GM23338 (cell line): ENCODE measurements around the gene CIRBP. TPM values are rescaled to one million over a fixed set of nuclear protein-coding genes. Genes with fewer than 3 reads are reported as not detected.
A peak's percentile ranks its signal among the peaks of the same experiment; 100 is the strongest.

Experiments
- ATAC-seq: fragments of 200-7000 bp; cut with Tn5 transposase; 3 replicates; pipeline ENCODE4 v1.9.1; 2020
- DNase-seq: peaks from one replicate; pipeline ENCODE4 v3.0.0-alpha.2; 2015; ENCODE audit warnings: low spot score
- H2AFZ ChIP-seq: fragments of 200-600 bp; sonication (generic); 2 replicates; pipeline ENCODE4 v1.8.0; 2016; ENCODE audit warnings: antibody characterized with exemption, mild to moderate bottlenecking, moderate library complexity
- H3F3A ChIP-seq: fragments of 200-600 bp; sonication (generic); replicated peaks from 2 replicates; pipeline ENCODE4 v1.8.0; 2017; ENCODE audit warnings: antibody characterized with exemption, mixed run types, low read depth
- H3K27ac ChIP-seq: fragments of 200-600 bp; sonication (generic); 2 replicates; pipeline ENCODE4 v1.6.1; 2016; ENCODE audit warnings: low read depth
- H3K27me3 ChIP-seq: fragments of 200-600 bp; sonication (generic); 2 replicates; pipeline ENCODE4 v1.8.0; 2016; ENCODE audit warnings: mild to moderate bottlenecking, mixed run types, moderate library complexity; ENCODE audit not compliant: insufficient read depth
- H3K36me3 ChIP-seq: fragments of 200-600 bp; sonication (generic); 2 replicates; pipeline ENCODE4 v1.8.0; 2016; ENCODE audit warnings: mild to moderate bottlenecking; ENCODE audit not compliant: insufficient read depth
- H3K4me1 ChIP-seq: fragments of 200-600 bp; sonication (generic); 2 replicates; pipeline ENCODE4 v1.8.0; 2016; ENCODE audit warnings: mild to moderate bottlenecking, moderate library complexity; ENCODE audit not compliant: insufficient read depth
- H3K4me2 ChIP-seq: fragments of 200-600 bp; sonication (generic); 2 replicates; pipeline ENCODE4 v1.7.1; 2017; ENCODE audit warnings: mixed run types
- H3K4me3 ChIP-seq: fragments of 200-600 bp; sonication (generic); 2 replicates; pipeline ENCODE4 v1.6.1; 2016; ENCODE audit warnings: mixed run types
- H3K79me2 ChIP-seq: fragments of 200-600 bp; sonication (generic); replicated peaks from 2 replicates; pipeline ENCODE4 v1.8.0; 2017; ENCODE audit warnings: mild to moderate bottlenecking; ENCODE audit not compliant: insufficient read depth
- H3K9me2 ChIP-seq: fragments of 200-600 bp; sonication (generic); 2 replicates; pipeline ENCODE4 v1.8.0; 2017; ENCODE audit not compliant: insufficient read depth
- H4K20me1 ChIP-seq: fragments of 200-600 bp; sonication (generic); replicated peaks from 2 replicates; pipeline ENCODE4 v1.8.0; 2017; ENCODE audit warnings: mild to moderate bottlenecking; ENCODE audit not compliant: insufficient read depth
- H3K27ac Mint-ChIP-seq: 2 replicates; pipeline ENCODE4 v1.8.0; 2020; ENCODE audit warnings: inconsistent platforms, mild to moderate bottlenecking, moderate library complexity, mixed read lengths
- H3K27me3 Mint-ChIP-seq: 3 replicates; pipeline ENCODE4 v1.8.0; 2022; ENCODE audit warnings: low read depth, mild to moderate bottlenecking, moderate library complexity, mixed read lengths, inconsistent platforms; ENCODE audit not compliant: insufficient read depth, poor library complexity
- H3K36me3 Mint-ChIP-seq: 3 replicates; pipeline ENCODE4 v1.8.0; 2021; ENCODE audit warnings: low read depth, mild to moderate bottlenecking, inconsistent platforms, moderate library complexity, mixed read lengths
- H3K4me1 Mint-ChIP-seq: 3 replicates; pipeline ENCODE4 v1.8.0; 2020; ENCODE audit warnings: mild to moderate bottlenecking, inconsistent platforms, mixed read lengths
- H3K4me3 Mint-ChIP-seq: 3 replicates; pipeline ENCODE4 v1.8.0; 2021; ENCODE audit warnings: moderate library complexity, mild to moderate bottlenecking, inconsistent platforms, mixed read lengths
- H3K9me3 Mint-ChIP-seq: 3 replicates; pipeline ENCODE4 v1.8.0; 2020; ENCODE audit warnings: moderate library complexity, mild to moderate bottlenecking, inconsistent platforms, mixed read lengths
- CREB1 ChIP-seq: fragments of 250-450 bp; sonication (Bioruptor Pico); IDR thresholded peaks from 2 replicates; pipeline ENCODE4 v1.5.0; 2020; ENCODE audit warnings: low read depth, mild to moderate bottlenecking, moderate library complexity
- EZH2 ChIP-seq: fragments of 200-600 bp; sonication (generic); IDR thresholded peaks from one replicate; pipeline ENCODE4 v1.8.0; 2017; ENCODE audit warnings: antibody characterized with exemption, mild to moderate bottlenecking, low read depth; ENCODE audit not compliant: unreplicated experiment
- JUNB ChIP-seq: IDR thresholded peaks from one replicate; pipeline ENCODE4 v1.6.1; 2016; ENCODE audit warnings: antibody characterized with exemption; ENCODE audit not compliant: unreplicated experiment
- POLR2AphosphoS5 ChIP-seq: IDR thresholded peaks from 2 replicates; pipeline ENCODE4 v1.6.1; 2016; ENCODE audit warnings: antibody characterized with exemption, low read depth
- STAT1 ChIP-seq: IDR thresholded peaks from one replicate; pipeline ENCODE4 v1.6.1; 2016; ENCODE audit warnings: antibody characterized with exemption; ENCODE audit not compliant: unreplicated experiment
- ZNF114 ChIP-seq: fragments of 250-450 bp; sonication (Bioruptor Pico); IDR thresholded peaks from 2 replicates; pipeline ENCODE4 v1.5.0; 2020; ENCODE audit warnings: mild to moderate bottlenecking, moderate library complexity
- ZNF331 ChIP-seq: fragments of 250-450 bp; sonication (Bioruptor Pico); IDR thresholded peaks from 2 replicates; pipeline ENCODE4 v1.5.0; 2020; ENCODE audit warnings: low read depth, mild to moderate bottlenecking, moderate library complexity
- polyA plus RNA-seq: library from polyadenylated mRNA; unstranded; fragments of >200 nt; fragmentation: Nextera tagmentation; extraction: Ambion mirVana; gene quantifications from 2 replicates; pipeline ENCODE4 v1.2.1, GENCODE V29; 2016
- total RNA-seq: library from RNA; depleted of rRNA; stranded (reverse); fragments of >200 nt; shearing (Covaris generic); gene quantifications from 2 replicates; pipeline ENCODE4 v1.2.3, GENCODE V29; 2014
- TF ChIP-seq, protein P1 (sequence below): fragments of 250-450 bp; sonication (Bioruptor Pico); IDR thresholded peaks from 2 replicates; pipeline ENCODE4 v1.5.0; 2020; ENCODE audit warnings: mild to moderate bottlenecking, moderate library complexity
- TF ChIP-seq, protein P2 (sequence below), 2 experiments: fragments of 200-600 bp in 1 of 2; sonication (generic) in 1 of 2; conservative IDR thresholded peaks; 2 replicates each; pipeline versions ENCODE4 v1.5.1 to v1.6.1; 2016 to 2017; ENCODE audit warnings: antibody characterized with exemption in 2 of 2, low read depth in 2 of 2, mild to moderate bottlenecking in 2 of 2, moderate library complexity in 1 of 2
- TF ChIP-seq, protein P3 (sequence below): IDR thresholded peaks from 2 replicates; pipeline ENCODE4 v1.6.1; 2016; ENCODE audit warnings: antibody characterized with exemption

The CIRBP gene
- total and polyA plus RNA-seq, 2 experiments from 2014 or later: 153 to 202 TPM

DNA sequence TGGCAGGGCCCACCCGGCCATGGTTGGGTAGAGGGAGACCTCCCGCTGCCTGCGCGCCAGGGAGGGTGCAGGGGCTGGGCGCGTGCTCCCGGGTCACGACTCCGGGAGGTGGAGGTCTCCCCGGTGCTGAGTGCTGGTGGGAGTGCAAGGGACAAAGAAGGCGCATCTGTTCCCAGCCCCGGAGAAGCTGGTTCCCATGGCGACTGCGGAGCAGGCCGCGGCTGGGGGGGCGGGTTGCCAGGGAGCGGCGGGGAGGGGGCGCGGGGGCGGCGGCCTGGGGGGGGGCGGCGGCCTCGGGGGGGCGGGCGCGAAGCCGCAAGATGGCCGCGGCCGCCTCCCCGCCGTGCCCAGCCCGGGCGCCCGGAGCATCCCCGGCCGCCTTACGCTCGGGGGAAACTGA is 32.6 kb upstream of the CIRBP start:
- H3K27ac ChIP-seq: no peak overlapping the region
- no peaks in the 10 kb centered on the region for H3K9me2 ChIP-seq
- Mint-ChIP-seq H3K27me3 (peaks cover 6% of the 10 kb centered on the region), H3K36me3 (peaks cover 4% of the 10 kb centered on the region; the same call in 1 of the 3 replicates), H3K4me3 (peak overlapping the region; percentile 33; the same call in 2 of the 3 replicates), H3K9me3 (no peaks in the 10 kb centered on the region; the same call in 2 of the 3 replicates), H3K27ac (no peak overlapping the region), H3K4me1 (peaks cover 17% of the 10 kb centered on the region)
- H3K4me3 ChIP-seq: peak overlapping the region; percentile 83
- H2AFZ ChIP-seq: no peak overlapping the region
- no peaks in the 10 kb centered on the region for H3K36me3 ChIP-seq
- H3K4me2 ChIP-seq: peak overlapping the region; percentile 90
- no peaks in the 10 kb centered on the region for H3K27me3 ChIP-seq
- ATAC-seq (0 out of 3 replicates have a peak, but pooled peaks have one; percentile 1), DNase-seq (no peak)
- peaks cover 12% of the 10 kb centered on the region; the same call in 1 of the 2 replicates for H3K4me1 ChIP-seq
- H3K79me2 ChIP-seq: no peaks in the 10 kb centered on the region
- TF ChIP-seq JUNB (no peak), CREB1 (CRISPR knock-in tag) (no peak), POLR2AphosphoS5 (peak; percentile 24; the same call in 1 of the 2 replicates), EZH2 (no peak)
- peaks cover 4% of the 10 kb centered on the region for H4K20me1 ChIP-seq
- peaks cover 28% of the 10 kb centered on the region for H3F3A ChIP-seq

DNA sequence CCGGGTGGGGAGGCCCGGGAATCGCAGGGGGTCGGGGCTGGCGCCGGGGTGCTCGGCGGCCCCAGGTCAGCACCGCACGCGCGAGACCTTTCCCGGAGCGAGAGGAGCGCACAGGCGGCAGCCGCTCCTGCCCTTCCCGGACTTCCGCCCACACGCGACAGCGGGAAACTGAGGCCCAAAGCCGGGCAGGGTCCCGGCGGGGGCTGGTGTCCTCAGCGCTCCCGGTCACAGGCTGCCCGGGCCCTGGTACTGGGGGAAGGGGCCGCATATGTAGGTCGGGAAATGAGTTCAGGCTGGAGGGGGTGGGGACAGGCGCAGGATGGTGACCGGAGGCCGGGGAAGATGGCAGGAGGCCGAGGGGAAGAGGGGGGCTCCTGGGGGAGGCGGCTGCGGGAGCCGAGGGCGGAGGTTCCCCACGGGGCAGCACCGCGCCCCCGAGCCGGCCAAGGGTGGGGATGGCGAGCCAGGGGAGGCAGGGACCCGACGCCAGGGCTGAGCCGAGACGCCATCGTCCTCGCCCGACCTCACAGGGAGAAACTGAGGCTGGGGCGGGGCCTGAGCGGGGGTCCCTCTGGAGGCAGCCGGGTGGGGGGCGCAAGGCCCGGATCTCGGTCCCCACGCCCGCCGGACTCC is 32.0 kb upstream of the CIRBP start:
- H3K36me3 ChIP-seq: no peaks in the 10 kb centered on the region
- ATAC-seq: peak; percentile 1; the same call in 2 of the 3 replicates
- no peak overlapping the region for H3K27ac ChIP-seq
- Mint-ChIP-seq H3K4me1 (peaks cover 17% of the 10 kb centered on the region), H3K4me3 (peak overlapping the region; percentile 66; the same call in 2 of the 3 replicates), H3K9me3 (no peaks in the 10 kb centered on the region; the same call in 2 of the 3 replicates), H3K36me3 (peaks cover 4% of the 10 kb centered on the region; the same call in 1 of the 3 replicates), H3K27ac (no peak overlapping the region), H3K27me3 (peaks cover 6% of the 10 kb centered on the region)
- peak overlapping the region; percentile 90 for H3K4me2 ChIP-seq
- H3K27me3 ChIP-seq: no peaks in the 10 kb centered on the region
- H3F3A ChIP-seq: peaks cover 28% of the 10 kb centered on the region
- peak overlapping the region; percentile 83 for H3K4me3 ChIP-seq
- H3K4me1 ChIP-seq: peaks cover 12% of the 10 kb centered on the region; the same call in 1 of the 2 replicates
- peaks cover 3% of the 10 kb centered on the region; the same call in 1 of the 2 replicates for H4K20me1 ChIP-seq
- no peaks in the 10 kb centered on the region; the same call in 1 of the 2 replicates for H3K79me2 ChIP-seq
- DNase-seq: no peak
- no peak overlapping the region for H2AFZ ChIP-seq
- H3K9me2 ChIP-seq: no peaks in the 10 kb centered on the region
- TF ChIP-seq, protein P1, sequence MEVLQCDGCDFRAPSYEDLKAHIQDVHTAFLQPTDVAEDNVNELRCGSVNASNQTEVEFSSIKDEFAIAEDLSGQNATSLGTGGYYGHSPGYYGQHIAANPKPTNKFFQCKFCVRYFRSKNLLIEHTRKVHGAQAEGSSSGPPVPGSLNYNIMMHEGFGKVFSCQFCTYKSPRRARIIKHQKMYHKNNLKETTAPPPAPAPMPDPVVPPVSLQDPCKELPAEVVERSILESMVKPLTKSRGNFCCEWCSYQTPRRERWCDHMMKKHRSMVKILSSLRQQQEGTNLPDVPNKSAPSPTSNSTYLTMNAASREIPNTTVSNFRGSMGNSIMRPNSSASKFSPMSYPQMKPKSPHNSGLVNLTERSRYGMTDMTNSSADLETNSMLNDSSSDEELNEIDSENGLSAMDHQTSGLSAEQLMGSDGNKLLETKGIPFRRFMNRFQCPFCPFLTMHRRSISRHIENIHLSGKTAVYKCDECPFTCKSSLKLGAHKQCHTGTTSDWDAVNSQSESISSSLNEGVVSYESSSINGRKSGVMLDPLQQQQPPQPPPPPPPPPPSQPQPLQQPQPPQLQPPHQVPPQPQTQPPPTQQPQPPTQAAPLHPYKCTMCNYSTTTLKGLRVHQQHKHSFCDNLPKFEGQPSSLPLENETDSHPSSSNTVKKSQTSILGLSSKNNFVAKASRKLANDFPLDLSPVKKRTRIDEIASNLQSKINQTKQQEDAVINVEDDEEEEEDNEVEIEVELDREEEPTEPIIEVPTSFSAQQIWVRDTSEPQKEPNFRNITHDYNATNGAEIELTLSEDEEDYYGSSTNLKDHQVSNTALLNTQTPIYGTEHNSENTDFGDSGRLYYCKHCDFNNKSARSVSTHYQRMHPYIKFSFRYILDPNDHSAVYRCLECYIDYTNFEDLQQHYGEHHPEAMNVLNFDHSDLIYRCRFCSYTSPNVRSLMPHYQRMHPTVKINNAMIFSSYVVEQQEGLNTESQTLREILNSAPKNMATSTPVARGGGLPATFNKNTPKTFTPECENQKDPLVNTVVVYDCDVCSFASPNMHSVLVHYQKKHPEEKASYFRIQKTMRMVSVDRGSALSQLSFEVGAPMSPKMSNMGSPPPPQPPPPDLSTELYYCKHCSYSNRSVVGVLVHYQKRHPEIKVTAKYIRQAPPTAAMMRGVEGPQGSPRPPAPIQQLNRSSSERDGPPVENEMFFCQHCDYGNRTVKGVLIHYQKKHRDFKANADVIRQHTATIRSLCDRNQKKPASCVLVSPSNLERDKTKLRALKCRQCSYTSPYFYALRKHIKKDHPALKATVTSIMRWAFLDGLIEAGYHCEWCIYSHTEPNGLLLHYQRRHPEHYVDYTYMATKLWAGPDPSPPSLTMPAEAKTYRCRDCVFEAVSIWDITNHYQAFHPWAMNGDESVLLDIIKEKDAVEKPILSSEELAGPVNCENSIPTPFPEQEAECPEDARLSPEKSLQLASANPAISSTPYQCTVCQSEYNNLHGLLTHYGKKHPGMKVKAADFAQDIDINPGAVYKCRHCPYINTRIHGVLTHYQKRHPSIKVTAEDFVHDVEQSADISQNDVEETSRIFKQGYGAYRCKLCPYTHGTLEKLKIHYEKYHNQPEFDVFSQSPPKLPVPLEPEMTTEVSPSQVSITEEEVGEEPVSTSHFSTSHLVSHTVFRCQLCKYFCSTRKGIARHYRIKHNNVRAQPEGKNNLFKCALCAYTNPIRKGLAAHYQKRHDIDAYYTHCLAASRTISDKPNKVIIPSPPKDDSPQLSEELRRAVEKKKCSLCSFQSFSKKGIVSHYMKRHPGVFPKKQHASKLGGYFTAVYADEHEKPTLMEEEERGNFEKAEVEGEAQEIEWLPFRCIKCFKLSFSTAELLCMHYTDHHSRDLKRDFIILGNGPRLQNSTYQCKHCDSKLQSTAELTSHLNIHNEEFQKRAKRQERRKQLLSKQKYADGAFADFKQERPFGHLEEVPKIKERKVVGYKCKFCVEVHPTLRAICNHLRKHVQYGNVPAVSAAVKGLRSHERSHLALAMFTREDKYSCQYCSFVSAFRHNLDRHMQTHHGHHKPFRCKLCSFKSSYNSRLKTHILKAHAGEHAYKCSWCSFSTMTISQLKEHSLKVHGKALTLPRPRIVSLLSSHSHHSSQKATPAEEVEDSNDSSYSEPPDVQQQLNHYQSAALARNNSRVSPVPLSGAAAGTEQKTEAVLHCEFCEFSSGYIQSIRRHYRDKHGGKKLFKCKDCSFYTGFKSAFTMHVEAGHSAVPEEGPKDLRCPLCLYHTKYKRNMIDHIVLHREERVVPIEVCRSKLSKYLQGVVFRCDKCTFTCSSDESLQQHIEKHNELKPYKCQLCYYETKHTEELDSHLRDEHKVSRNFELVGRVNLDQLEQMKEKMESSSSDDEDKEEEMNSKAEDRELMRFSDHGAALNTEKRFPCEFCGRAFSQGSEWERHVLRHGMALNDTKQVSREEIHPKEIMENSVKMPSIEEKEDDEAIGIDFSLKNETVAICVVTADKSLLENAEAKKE (CRISPR knock-in tag): no peak
- TF ChIP-seq, protein P2, sequence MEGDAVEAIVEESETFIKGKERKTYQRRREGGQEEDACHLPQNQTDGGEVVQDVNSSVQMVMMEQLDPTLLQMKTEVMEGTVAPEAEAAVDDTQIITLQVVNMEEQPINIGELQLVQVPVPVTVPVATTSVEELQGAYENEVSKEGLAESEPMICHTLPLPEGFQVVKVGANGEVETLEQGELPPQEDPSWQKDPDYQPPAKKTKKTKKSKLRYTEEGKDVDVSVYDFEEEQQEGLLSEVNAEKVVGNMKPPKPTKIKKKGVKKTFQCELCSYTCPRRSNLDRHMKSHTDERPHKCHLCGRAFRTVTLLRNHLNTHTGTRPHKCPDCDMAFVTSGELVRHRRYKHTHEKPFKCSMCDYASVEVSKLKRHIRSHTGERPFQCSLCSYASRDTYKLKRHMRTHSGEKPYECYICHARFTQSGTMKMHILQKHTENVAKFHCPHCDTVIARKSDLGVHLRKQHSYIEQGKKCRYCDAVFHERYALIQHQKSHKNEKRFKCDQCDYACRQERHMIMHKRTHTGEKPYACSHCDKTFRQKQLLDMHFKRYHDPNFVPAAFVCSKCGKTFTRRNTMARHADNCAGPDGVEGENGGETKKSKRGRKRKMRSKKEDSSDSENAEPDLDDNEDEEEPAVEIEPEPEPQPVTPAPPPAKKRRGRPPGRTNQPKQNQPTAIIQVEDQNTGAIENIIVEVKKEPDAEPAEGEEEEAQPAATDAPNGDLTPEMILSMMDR (conservative IDR thresholded peaks at IDR 0.05; ENCODE audit: low read depth in 2 of 2): no peak
- TF ChIP-seq ZNF114 (CRISPR knock-in tag) (no peak), ZNF331 (CRISPR knock-in tag) (no peak), JUNB (no peak), EZH2 (no peak), STAT1 (no peak)
- TF ChIP-seq, protein P3, sequence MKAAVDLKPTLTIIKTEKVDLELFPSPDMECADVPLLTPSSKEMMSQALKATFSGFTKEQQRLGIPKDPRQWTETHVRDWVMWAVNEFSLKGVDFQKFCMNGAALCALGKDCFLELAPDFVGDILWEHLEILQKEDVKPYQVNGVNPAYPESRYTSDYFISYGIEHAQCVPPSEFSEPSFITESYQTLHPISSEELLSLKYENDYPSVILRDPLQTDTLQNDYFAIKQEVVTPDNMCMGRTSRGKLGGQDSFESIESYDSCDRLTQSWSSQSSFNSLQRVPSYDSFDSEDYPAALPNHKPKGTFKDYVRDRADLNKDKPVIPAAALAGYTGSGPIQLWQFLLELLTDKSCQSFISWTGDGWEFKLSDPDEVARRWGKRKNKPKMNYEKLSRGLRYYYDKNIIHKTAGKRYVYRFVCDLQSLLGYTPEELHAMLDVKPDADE: no peak
